Activated effector memory CD4-positive, alpha-beta T cell treated with Interleukin-2 at 50 U/mL for 16 hours (primary cell): ENCODE measurements around the gene PLEKHA7.
"Not testable (repeated sequence)": the region's sequence is repeated elsewhere in the genome, so short reads cannot be mapped to it uniquely, and the experiment has no call there.

ENCODE experiments used
- DNase-seq: peaks from one replicate; pipeline ENCODE4 v3.0.0-alpha.2; 2020

Gene PLEKHA7

GRCh38 chr11:16905375-16905774 lies 108.8 kb downstream of the PLEKHA7 start:
- no peak for DNase-seq

GRCh38 chr11:16904761-16905160 lies 109.5 kb downstream of the PLEKHA7 start:
- not testable (repeated sequence) for DNase-seq

- no peak for DNase-seq
These were observed 111.3 kb downstream of the PLEKHA7 start for GRCh38 chr11:16902781-16903378.

GRCh38 chr11:16902182-16902581 lies 112.0 kb downstream of the PLEKHA7 start:
- DNase-seq, result no peak

- DNase-seq, result no peak
These were observed 113.7 kb downstream of the PLEKHA7 start for GRCh38 chr11:16900491-16900890.

GRCh38 chr11:16899708-16900303 lies 114.4 kb downstream of the PLEKHA7 start:
- no peak for DNase-seq

- DNase-seq, result no peak
These were observed 115.8 kb downstream of the PLEKHA7 start for GRCh38 chr11:16898274-16898985.

GRCh38 chr11:16897470-16898061 lies 116.6 kb downstream of the PLEKHA7 start:
- DNase-seq, result no peak

- DNase-seq, result no peak
These were observed 117.3 kb downstream of the PLEKHA7 start for GRCh38 chr11:16896729-16897469.

GRCh38 chr11:16895306-16895705 lies 118.9 kb downstream of the PLEKHA7 start:
- DNase-seq, result no peak

GRCh38 chr11:16893456-16894066 lies 120.7 kb downstream of the PLEKHA7 start:
- no peak for DNase-seq

- DNase-seq, result no peak
These were observed 122.2 kb downstream of the PLEKHA7 start for GRCh38 chr11:16891964-16892363.

- DNase-seq, result no peak
These were observed 123.0 kb downstream of the PLEKHA7 start for GRCh38 chr11:16891165-16891564.

GRCh38 chr11:16890442-16890841 lies 123.8 kb downstream of the PLEKHA7 start:
- DNase-seq, result no peak

- DNase-seq, result no peak
These were observed 124.3 kb downstream of the PLEKHA7 start for GRCh38 chr11:16889905-16890304.

GRCh38 chr11:16889010-16889409 lies 125.2 kb downstream of the PLEKHA7 start:
- DNase-seq, result not testable (repeated sequence)

GRCh38 chr11:16887887-16888286 lies 126.3 kb downstream of the PLEKHA7 start:
- not testable (repeated sequence) for DNase-seq

- no peak for DNase-seq
These were observed 131.0 kb downstream of the PLEKHA7 start for GRCh38 chr11:16883174-16883573.

GRCh38 chr11:16881766-16882165 lies 132.4 kb downstream of the PLEKHA7 start:
- no peak for DNase-seq

GRCh38 chr11:16881074-16881709 lies 133.0 kb downstream of the PLEKHA7 start:
- DNase-seq, result no peak

- no peak for DNase-seq
These were observed 133.9 kb downstream of the PLEKHA7 start for GRCh38 chr11:16880184-16880801.

- no peak for DNase-seq
These were observed 134.5 kb downstream of the PLEKHA7 start for GRCh38 chr11:16879690-16880089.
